Upper lobe of left lung (tissue), 6 donors: ENCODE measurements around the gene CTBS. TPM values are rescaled to one million over a fixed set of nuclear protein-coding genes. Genes with fewer than 3 reads are reported as not detected.

Source experiments
- ATAC-seq, 2 donors: fragments of 200-7000 bp; cut with Tn5 transposase; one replicate each; pipeline ENCODE4 v1.9.1; 2022; ENCODE audit warnings: mild to moderate bottlenecking in 2 of 2, moderate library complexity in 2 of 2; ENCODE audit not compliant: low FRiP score in 2 of 2
- DNase-seq, 2 donors: peaks; one replicate each; pipeline ENCODE4 v3.0.0-alpha.2; 2019 to 2020
- H3K27ac ChIP-seq, 4 donors: fragments of 200-600 bp; sonication (generic); one replicate each; pipeline ENCODE4 v1.5.1; 2016 to 2019
- H3K27me3 ChIP-seq, 4 donors: fragments of 200-600 bp; sonication (generic); one replicate each; pipeline ENCODE4 v1.5.1; 2017 to 2019
- H3K36me3 ChIP-seq, 4 donors: fragments of 200-600 bp; sonication (generic); one replicate each; pipeline ENCODE4 v1.5.1; 2016 to 2019
- H3K4me1 ChIP-seq, 4 donors: fragments of 200-600 bp; sonication (generic); one replicate each; pipeline ENCODE4 v1.5.1; 2018 to 2019
- H3K4me3 ChIP-seq, 4 donors: fragments of 200-600 bp; sonication (generic); one replicate each; pipeline ENCODE4 v1.5.1; 2017 to 2019; ENCODE audit warnings: mild to moderate bottlenecking in 2 of 4, moderate library complexity in 1 of 4
- H3K9me3 ChIP-seq, 4 donors: fragments of 200-600 bp; sonication (generic); one replicate each; pipeline ENCODE4 v1.5.1; 2018 to 2019
- EP300 ChIP-seq, 4 donors: sonication (generic); formaldehyde crosslinking; IDR thresholded peaks; one replicate each; pipeline ENCODE4 v1.5.1; 2017; ENCODE audit warnings: antibody characterized with exemption in 4 of 4, control low read depth in 2 of 4
- POLR2A ChIP-seq, 4 donors: fragments of 450-650 bp; IDR thresholded peaks; one replicate each; pipeline ENCODE4 v1.5.1; 2016 to 2017; ENCODE audit warnings: antibody characterized with exemption in 4 of 4, mild to moderate bottlenecking in 2 of 4
- POLR2AphosphoS5 ChIP-seq, 2 donors: sonication (generic); formaldehyde crosslinking; IDR thresholded peaks; one replicate each; pipeline ENCODE4 v1.5.1; 2017; ENCODE audit warnings: antibody characterized with exemption in 2 of 2
- WGBS, 2 donors: methylation state at CpG; one replicate each; pipeline ENCODE4 v1.1.5; 2017 to 2018; 5-methylcytosine and 5-hydroxymethylcytosine counted together
- total RNA-seq, 6 donors: library from RNA; depleted of rRNA in 4 of 6; stranded (reverse); fragments of >200 nt in 4 of 6; gene quantifications; one replicate each; pipeline versions ENCODE4 v1.1.0 to v1.2.1, GENCODE V29; 2016 to 2021
- TF ChIP-seq, protein P1 (sequence below), 6 experiments: fragments of 450-650 bp in 4 of 6; fragments of 200-600 bp in 2 of 6; sonication (generic) in 2 of 6; IDR thresholded peaks; one replicate each; pipeline ENCODE4 v1.5.1; 2016 to 2019; ENCODE audit warnings: antibody characterized with exemption in 6 of 6
- donor health status: DM: no; HTN: no; CAD: no; lungs with moderate emphysema.
- donor health status: DM: no; HTN: yes; CAD: no; lungs with severe emphysema.

Gene CTBS
- total RNA-seq, 6 donors from 2014 or later: 3.0 to 24.7 (median 19.0) TPM

- TF ChIP-seq POLR2A (IDR thresholded peaks at IDR 0.05): no peak
- TF ChIP-seq EP300 (IDR thresholded peaks at IDR 0.05): no peak
- no peak for TF ChIP-seq POLR2AphosphoS5 (IDR thresholded peaks at IDR 0.05)
- TF ChIP-seq, protein P1, sequence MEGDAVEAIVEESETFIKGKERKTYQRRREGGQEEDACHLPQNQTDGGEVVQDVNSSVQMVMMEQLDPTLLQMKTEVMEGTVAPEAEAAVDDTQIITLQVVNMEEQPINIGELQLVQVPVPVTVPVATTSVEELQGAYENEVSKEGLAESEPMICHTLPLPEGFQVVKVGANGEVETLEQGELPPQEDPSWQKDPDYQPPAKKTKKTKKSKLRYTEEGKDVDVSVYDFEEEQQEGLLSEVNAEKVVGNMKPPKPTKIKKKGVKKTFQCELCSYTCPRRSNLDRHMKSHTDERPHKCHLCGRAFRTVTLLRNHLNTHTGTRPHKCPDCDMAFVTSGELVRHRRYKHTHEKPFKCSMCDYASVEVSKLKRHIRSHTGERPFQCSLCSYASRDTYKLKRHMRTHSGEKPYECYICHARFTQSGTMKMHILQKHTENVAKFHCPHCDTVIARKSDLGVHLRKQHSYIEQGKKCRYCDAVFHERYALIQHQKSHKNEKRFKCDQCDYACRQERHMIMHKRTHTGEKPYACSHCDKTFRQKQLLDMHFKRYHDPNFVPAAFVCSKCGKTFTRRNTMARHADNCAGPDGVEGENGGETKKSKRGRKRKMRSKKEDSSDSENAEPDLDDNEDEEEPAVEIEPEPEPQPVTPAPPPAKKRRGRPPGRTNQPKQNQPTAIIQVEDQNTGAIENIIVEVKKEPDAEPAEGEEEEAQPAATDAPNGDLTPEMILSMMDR (IDR thresholded peaks at IDR 0.05): no peak
- Histone ChIP-seq H3K9me3 (peaks cover 0 to 11% (median 9%) of the 10 kb centered on the region in 4 donors), H3K27me3 (no peaks in the 10 kb centered on the region), H3K4me3 (no peak overlapping the region), H3K36me3 (no peaks in the 10 kb centered on the region), H3K27ac (no peak overlapping the region), H3K4me1 (peaks cover 4 to 21% (median 8%) of the 10 kb centered on the region in 4 donors)
- DNase-seq (no peak), ATAC-seq (no peak)
- WGBS, 2 donors: 56 to 64% methylated on average over 2 of the region's 2 CpGs
Observed at GRCh38 chr1:84617349-84617748, 43.1 kb upstream of the CTBS start.

- peaks cover 0 to 11% (median 9%) of the 10 kb centered on the region in 4 donors for H3K9me3 ChIP-seq
- no peaks in the 10 kb centered on the region for H3K27me3 ChIP-seq
- DNase-seq (no peak), ATAC-seq (no peak)
- H3K4me3 ChIP-seq: no peak overlapping the region
- no peaks in the 10 kb centered on the region for H3K36me3 ChIP-seq
- no peak overlapping the region for H3K27ac ChIP-seq
- peaks cover 4 to 17% (median 8%) of the 10 kb centered on the region in 4 donors for H3K4me1 ChIP-seq
- WGBS, 2 donors: 62 to 80% methylated on average over 1 of the region's 1 CpG
- no peak for TF ChIP-seq EP300 (IDR thresholded peaks at IDR 0.05)
- no peak for TF ChIP-seq POLR2A (IDR thresholded peaks at IDR 0.05)
- no peak for TF ChIP-seq POLR2AphosphoS5 (IDR thresholded peaks at IDR 0.05)
- TF ChIP-seq, protein P1 (IDR thresholded peaks at IDR 0.05): no peak
Observed at GRCh38 chr1:84615790-84616189, 41.5 kb upstream of the CTBS start.

DNA sequence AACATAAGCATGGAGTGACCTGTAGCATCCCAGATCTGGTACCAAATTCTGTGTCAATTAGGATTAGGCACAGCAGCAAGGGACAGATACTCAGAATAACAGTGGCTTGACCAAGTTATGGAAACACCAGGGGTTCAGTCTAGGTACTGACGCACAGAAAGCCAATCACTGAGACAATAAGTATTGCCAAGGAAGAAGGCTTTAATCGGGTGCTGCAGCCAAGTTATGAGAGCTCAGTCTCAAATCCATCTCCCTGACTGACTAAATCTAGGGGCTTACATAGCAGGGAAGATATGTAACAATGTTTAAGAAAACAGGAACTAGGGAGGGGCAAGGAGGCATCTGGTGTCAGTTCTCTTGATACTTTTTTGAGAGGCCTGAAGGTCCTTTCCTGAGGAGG lies 39.6 kb upstream of the CTBS start:
- WGBS, 2 donors: 97 to 100% methylated on average over 2 of the region's 2 CpGs
- ATAC-seq: no peak
- no peak for TF ChIP-seq POLR2AphosphoS5 (IDR thresholded peaks at IDR 0.05)
- TF ChIP-seq, protein P1 (IDR thresholded peaks at IDR 0.05): no peak
- no peak for TF ChIP-seq POLR2A (IDR thresholded peaks at IDR 0.05)
- no peak for TF ChIP-seq EP300 (IDR thresholded peaks at IDR 0.05)
- no peaks in the 10 kb centered on the region for H3K27me3 ChIP-seq
- H3K36me3 ChIP-seq: no peaks in the 10 kb centered on the region
- no peak overlapping the region for H3K4me3 ChIP-seq
- peaks cover 0 to 11% (median 9%) of the 10 kb centered on the region in 4 donors for H3K9me3 ChIP-seq
- H3K4me1 ChIP-seq: peaks cover 0 to under 1% (median 0%) of the 10 kb centered on the region in 4 donors
- no peak for DNase-seq
- H3K27ac ChIP-seq: no peak overlapping the region

DNA sequence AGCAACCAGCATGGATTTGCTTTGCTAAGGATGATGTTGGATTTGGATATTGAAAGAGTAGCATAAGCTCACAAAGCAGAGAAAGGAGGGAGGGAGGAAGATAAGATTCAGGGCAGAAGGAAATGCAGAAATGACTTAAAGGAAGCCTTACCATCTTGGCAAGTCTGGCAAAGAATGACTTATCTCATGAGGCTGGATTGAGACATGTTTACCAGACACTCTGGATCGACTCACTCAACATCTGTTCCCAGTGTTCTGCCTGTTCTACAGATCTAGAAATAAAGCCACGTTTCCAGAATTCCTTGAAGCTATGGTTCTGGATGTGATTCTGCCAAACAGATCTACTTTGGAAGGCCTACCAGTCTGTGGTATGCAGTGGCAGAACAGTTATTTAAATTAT lies 38.8 kb upstream of the CTBS start:
- Histone ChIP-seq H3K9me3 (peaks cover 0 to 11% (median 9%) of the 10 kb centered on the region in 4 donors), H3K4me3 (no peak overlapping the region), H3K36me3 (no peaks in the 10 kb centered on the region), H3K27me3 (no peaks in the 10 kb centered on the region), H3K4me1 (no peaks in the 10 kb centered on the region), H3K27ac (no peak overlapping the region)
- DNase-seq (no peak), ATAC-seq (no peak)
- 62 to 88% methylated on average over 2 of the region's 2 CpGs for WGBS, 2 donors
- TF ChIP-seq, protein P1 (IDR thresholded peaks at IDR 0.05): no peak
- TF ChIP-seq POLR2AphosphoS5 (IDR thresholded peaks at IDR 0.05) (no peak), POLR2A (IDR thresholded peaks at IDR 0.05) (no peak)

DNA sequence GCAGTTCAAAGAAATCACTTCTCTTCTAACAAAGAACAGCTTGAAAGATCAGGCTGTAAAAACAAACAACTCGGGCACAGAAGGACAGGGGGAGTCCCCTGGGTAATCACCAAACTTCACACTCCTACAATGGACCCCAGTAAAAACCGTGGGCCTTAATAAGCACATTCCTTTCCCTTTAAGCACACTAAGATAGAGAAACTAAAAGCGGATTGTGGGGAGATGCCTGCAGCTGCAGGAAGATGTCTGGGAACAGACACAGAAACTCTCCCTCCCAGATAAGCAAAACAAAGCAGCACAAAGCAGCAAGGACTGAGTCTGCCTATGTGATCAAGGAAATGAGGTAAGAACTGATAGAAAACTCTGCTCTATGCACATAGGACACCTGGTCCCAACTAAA lies 37.6 kb upstream of the CTBS start:
- Histone ChIP-seq H3K4me3 (no peak overlapping the region), H3K27ac (no peak overlapping the region), H3K27me3 (no peaks in the 10 kb centered on the region), H3K36me3 (no peaks in the 10 kb centered on the region), H3K9me3 (peaks cover 0 to 11% (median 9%) of the 10 kb centered on the region in 4 donors), H3K4me1 (no peaks in the 10 kb centered on the region)
- TF ChIP-seq, protein P1 (IDR thresholded peaks at IDR 0.05): no peak
- TF ChIP-seq EP300 (IDR thresholded peaks at IDR 0.05) (no peak), POLR2A (IDR thresholded peaks at IDR 0.05) (no peak), POLR2AphosphoS5 (IDR thresholded peaks at IDR 0.05) (no peak)
- ATAC-seq (no peak), DNase-seq (no peak)
- WGBS, 2 donors: 21 to 33% methylated on average over 3 of the region's 3 CpGs
